Neural cell (in vitro differentiated cells): ENCODE measurements around the gene LARP1.

Experiments used
- EZH2 ChIP-seq: fragments of 200-600, 300-800 bp; shearing (Covaris generic), sonication (generic); IDR thresholded peaks from 2 replicates; pipeline ENCODE4 v1.6.1; 2014; ENCODE audit warnings: antibody characterized with exemption, low read length, borderline replicate concordance, mild to moderate bottlenecking; ENCODE audit not compliant: insufficient read depth, poor library complexity, severe bottlenecking
- TF ChIP-seq, protein P1 (sequence below): fragments of 450-650 bp; IDR thresholded peaks from 2 replicates; pipeline ENCODE4 v1.5.1; 2014; ENCODE audit warnings: antibody characterized with exemption, mild to moderate bottlenecking, moderate library complexity; ENCODE audit not compliant: poor library complexity, severe bottlenecking
- TF ChIP-seq, protein P2 (sequence below): IDR thresholded peaks from 2 replicates; pipeline ENCODE4 v1.6.1; 2012; ENCODE audit warnings: borderline replicate concordance

DNA sequence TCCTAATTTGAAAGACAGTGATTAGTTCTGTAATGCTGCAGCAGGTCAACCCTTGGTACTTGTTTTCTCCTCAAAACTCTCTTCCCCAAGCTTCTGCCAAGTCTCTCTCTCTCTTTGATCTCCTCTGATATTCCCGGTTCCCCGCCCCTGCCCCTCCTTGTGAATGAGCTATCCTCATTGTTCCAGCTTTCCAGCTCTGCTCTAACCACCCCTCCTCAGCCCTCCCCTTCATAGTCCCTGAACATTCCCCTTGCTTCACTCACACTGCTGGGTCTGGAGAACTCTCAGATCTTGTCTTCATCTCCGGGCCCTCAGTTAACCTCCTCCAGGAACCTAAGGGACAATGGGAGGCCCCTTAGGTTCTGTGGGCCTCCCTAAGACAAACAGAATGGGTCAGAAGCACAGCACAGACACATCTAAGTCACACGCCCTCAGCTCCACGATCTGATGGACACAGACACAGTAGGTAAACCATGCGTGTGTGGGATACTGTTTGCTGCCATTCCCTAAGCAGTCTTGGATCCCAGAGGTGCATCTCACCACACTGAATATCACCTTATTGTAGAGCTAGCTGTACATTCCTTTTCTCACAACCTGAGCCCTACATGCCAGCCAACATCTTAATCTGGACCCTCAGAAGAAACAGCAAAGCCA is 17.4 kb upstream of the LARP1 start:
- TF ChIP-seq EZH2 = no peak
- TF ChIP-seq, protein P1, sequence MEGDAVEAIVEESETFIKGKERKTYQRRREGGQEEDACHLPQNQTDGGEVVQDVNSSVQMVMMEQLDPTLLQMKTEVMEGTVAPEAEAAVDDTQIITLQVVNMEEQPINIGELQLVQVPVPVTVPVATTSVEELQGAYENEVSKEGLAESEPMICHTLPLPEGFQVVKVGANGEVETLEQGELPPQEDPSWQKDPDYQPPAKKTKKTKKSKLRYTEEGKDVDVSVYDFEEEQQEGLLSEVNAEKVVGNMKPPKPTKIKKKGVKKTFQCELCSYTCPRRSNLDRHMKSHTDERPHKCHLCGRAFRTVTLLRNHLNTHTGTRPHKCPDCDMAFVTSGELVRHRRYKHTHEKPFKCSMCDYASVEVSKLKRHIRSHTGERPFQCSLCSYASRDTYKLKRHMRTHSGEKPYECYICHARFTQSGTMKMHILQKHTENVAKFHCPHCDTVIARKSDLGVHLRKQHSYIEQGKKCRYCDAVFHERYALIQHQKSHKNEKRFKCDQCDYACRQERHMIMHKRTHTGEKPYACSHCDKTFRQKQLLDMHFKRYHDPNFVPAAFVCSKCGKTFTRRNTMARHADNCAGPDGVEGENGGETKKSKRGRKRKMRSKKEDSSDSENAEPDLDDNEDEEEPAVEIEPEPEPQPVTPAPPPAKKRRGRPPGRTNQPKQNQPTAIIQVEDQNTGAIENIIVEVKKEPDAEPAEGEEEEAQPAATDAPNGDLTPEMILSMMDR = no peak
- TF ChIP-seq, protein P2, sequence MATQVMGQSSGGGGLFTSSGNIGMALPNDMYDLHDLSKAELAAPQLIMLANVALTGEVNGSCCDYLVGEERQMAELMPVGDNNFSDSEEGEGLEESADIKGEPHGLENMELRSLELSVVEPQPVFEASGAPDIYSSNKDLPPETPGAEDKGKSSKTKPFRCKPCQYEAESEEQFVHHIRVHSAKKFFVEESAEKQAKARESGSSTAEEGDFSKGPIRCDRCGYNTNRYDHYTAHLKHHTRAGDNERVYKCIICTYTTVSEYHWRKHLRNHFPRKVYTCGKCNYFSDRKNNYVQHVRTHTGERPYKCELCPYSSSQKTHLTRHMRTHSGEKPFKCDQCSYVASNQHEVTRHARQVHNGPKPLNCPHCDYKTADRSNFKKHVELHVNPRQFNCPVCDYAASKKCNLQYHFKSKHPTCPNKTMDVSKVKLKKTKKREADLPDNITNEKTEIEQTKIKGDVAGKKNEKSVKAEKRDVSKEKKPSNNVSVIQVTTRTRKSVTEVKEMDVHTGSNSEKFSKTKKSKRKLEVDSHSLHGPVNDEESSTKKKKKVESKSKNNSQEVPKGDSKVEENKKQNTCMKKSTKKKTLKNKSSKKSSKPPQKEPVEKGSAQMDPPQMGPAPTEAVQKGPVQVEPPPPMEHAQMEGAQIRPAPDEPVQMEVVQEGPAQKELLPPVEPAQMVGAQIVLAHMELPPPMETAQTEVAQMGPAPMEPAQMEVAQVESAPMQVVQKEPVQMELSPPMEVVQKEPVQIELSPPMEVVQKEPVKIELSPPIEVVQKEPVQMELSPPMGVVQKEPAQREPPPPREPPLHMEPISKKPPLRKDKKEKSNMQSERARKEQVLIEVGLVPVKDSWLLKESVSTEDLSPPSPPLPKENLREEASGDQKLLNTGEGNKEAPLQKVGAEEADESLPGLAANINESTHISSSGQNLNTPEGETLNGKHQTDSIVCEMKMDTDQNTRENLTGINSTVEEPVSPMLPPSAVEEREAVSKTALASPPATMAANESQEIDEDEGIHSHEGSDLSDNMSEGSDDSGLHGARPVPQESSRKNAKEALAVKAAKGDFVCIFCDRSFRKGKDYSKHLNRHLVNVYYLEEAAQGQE = no peak
